CD4-positive, alpha-beta T cell treated with Interleukin-4 for 4 hours (primary cell): ENCODE measurements around the gene TRAPPC10.
"Not testable (repeated sequence)": the region's sequence is repeated elsewhere in the genome, so short reads cannot be mapped to it uniquely, and the experiment has no call there.

Experiments used
- DNase-seq: peaks from one replicate; pipeline ENCODE4 v3.0.0-alpha.2; 2020

TRAPPC10 gene

GRCh38 chr21:44155231-44155993, 143.3 kb downstream of the TRAPPC10 start:
- DNase-seq, result not testable (repeated sequence)

DNA sequence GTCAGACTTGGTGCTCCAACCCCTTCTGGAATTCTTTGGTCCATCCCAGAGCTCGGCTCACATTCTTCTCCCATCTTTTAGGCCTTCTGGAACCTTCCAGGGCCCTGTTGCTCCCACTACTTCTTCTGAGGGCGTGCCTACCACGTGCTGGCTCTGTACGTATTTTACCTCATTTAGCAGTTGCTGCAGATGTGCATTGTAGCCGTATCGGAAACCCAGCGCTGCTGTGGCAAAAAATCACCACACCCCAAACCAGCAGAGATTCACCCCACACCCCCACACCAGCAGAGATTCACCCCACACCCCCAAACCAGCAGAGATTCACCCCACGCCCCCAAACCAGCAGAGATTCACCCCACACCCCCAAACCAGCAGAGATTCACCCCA, 143.9 kb downstream of the TRAPPC10 start:
- DNase-seq, result not testable (repeated sequence)
